ENCODE data around the gene PARN.

DNA sequence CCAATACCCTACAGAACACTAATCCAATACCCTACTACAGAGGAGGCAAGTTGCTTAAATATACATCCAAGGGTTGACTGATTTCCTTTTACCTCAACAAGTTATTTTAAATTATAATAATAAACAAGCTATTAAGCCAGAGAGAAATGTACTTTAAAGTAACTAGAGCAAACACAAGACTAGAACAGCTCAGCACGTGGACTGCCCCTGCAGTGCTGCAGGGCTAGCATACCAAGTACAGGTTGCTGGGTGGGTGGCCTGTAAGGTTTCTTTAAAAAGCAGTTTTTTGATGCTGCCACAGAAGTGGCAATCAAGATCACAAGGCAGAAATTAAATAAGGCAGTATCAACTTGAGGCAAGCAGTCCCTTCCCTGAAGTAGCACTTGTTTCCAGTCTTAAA, 63.5 kb downstream of the PARN start:
- TF ChIP-seq, protein P1, sequence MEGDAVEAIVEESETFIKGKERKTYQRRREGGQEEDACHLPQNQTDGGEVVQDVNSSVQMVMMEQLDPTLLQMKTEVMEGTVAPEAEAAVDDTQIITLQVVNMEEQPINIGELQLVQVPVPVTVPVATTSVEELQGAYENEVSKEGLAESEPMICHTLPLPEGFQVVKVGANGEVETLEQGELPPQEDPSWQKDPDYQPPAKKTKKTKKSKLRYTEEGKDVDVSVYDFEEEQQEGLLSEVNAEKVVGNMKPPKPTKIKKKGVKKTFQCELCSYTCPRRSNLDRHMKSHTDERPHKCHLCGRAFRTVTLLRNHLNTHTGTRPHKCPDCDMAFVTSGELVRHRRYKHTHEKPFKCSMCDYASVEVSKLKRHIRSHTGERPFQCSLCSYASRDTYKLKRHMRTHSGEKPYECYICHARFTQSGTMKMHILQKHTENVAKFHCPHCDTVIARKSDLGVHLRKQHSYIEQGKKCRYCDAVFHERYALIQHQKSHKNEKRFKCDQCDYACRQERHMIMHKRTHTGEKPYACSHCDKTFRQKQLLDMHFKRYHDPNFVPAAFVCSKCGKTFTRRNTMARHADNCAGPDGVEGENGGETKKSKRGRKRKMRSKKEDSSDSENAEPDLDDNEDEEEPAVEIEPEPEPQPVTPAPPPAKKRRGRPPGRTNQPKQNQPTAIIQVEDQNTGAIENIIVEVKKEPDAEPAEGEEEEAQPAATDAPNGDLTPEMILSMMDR (IDR thresholded peaks at IDR 0.05): no peak
- no peak for TF ChIP-seq POLR2A (IDR thresholded peaks at IDR 0.05)
